ENCODE results near the gene SF1.
"Not testable (repeated sequence)": the region's sequence is repeated elsewhere in the genome, so short reads cannot be mapped to it uniquely, and the experiment has no call there.

Gene SF1

GRCh38 chr11:64778473-64779298, at the start of gene SF1:
SF1 (minus strand) TSS chr11:64778542; CDS start chr11:64778392, 150 bp downstream.
- DNase-seq, result peak; percentile 100

- no peak for DNase-seq
Observed at GRCh38 chr11:64827451-64827839, 49.1 kb upstream of the SF1 start.

- no peak for DNase-seq
Observed at GRCh38 chr11:64826578-64827450, 48.5 kb upstream of the SF1 start.

GRCh38 chr11:64826062-64826461, 47.7 kb upstream of the SF1 start:
- no peak for DNase-seq

- no peak for DNase-seq
Observed at GRCh38 chr11:64823568-64824119, 45.3 kb upstream of the SF1 start.

- no peak for DNase-seq
Observed at GRCh38 chr11:64817476-64817875, 39.1 kb upstream of the SF1 start.

GRCh38 chr11:64815433-64815832, 37.1 kb upstream of the SF1 start:
- not testable (repeated sequence) for DNase-seq

- no peak for DNase-seq
Observed at GRCh38 chr11:64814712-64815187, 36.4 kb upstream of the SF1 start.

GRCh38 chr11:64813826-64814225, 35.5 kb upstream of the SF1 start:
- no peak for DNase-seq

- peak; percentile 58 for DNase-seq
Observed at GRCh38 chr11:64810891-64811272, 32.5 kb upstream of the SF1 start.

GRCh38 chr11:64810271-64810890, 32.0 kb upstream of the SF1 start, which contains the start of gene MEN1:
MEN1 (minus strand) TSS chr11:64810551; CDS start chr11:64810109, 442 bp downstream.
- peak; percentile 79 for DNase-seq

- peak; percentile 20 for DNase-seq
Observed at GRCh38 chr11:64809781-64810241, 31.5 kb upstream of the SF1 start.

GRCh38 chr11:64805481-64805880, 27.1 kb upstream of the SF1 start:
- no peak for DNase-seq

- no peak for DNase-seq
Observed at GRCh38 chr11:64804346-64805210, 26.2 kb upstream of the SF1 start.

- DNase-seq, result peak; percentile 21
Observed at GRCh38 chr11:64803846-64804345, 25.6 kb upstream of the SF1 start.

- DNase-seq, result peak; percentile 92
Observed at GRCh38 chr11:64803158-64803845, 25.0 kb upstream of the SF1 start, which contains the start of gene MAP4K2. MAP4K2 (minus strand) TSS chr11:64803214; CDS start chr11:64803149, 65 bp downstream.

- DNase-seq, result peak; percentile 49
Observed at GRCh38 chr11:64802370-64803157, 24.2 kb upstream of the SF1 start.

GRCh38 chr11:64801561-64802369, 23.4 kb upstream of the SF1 start:
- DNase-seq, result no peak

GRCh38 chr11:64801158-64801464, 22.8 kb upstream of the SF1 start:
- DNase-seq, result no peak

Data from CD4-positive, alpha-beta T cell treated with Interleukin-12 subunit alpha and Interleukin-12 subunit beta, for 1 hour (primary cell).